H1 (cell line): ENCODE results near the gene C3orf18. TPM values are rescaled to one million over a fixed set of nuclear protein-coding genes. Genes with fewer than 3 reads are reported as not detected.

Source experiments
- CTCF ChIA-PET: fragments of 300-600 bp; sonication (Branson Sonifier 250); formaldehyde crosslinking; loops from one replicate; lab custom pipeline; 2021; ENCODE audit not compliant: partially characterized antibody; lab: Charles Lee
- POLR2A ChIA-PET: fragments of 300-600 bp; sonication (Branson Sonifier 250); formaldehyde crosslinking; loops from one replicate; lab custom pipeline; 2021; ENCODE audit warnings: inconsistent platforms; ENCODE audit not compliant: partially characterized antibody; lab: Charles Lee
- DNase-seq, 2 experiments: peaks; one replicate each; pipeline versions ENCODE4 v3.0.0 to v3.0.0-alpha.2; 2010 to 2022; ENCODE audit warnings: low spot score in 2 of 2, low read depth in 1 of 2, mixed read lengths in 1 of 2
- FAIRE-seq: peaks from 2 replicates; lab custom pipeline; 2011; peaks lifted over from hg19 to GRCh38; lab: Jason Lieb, UNC
- H2AFZ ChIP-seq: 2 replicates; pipeline ENCODE4 v1.8.1; 2012; ENCODE audit warnings: low read length, inconsistent platforms
- H2AK5ac ChIP-seq: 2 replicates; pipeline ENCODE4 v1.6.1; 2013; ENCODE audit warnings: low read depth, low read length
- H2BK120ac ChIP-seq: replicated peaks from 2 replicates; pipeline ENCODE3; 2013; ENCODE audit warnings: low read depth, low read length, inconsistent platforms
- H2BK12ac ChIP-seq: 2 replicates; pipeline ENCODE4 v1.6.1; 2013; ENCODE audit warnings: low read depth, low read length
- H2BK15ac ChIP-seq: 2 replicates; pipeline ENCODE4 v1.6.1; 2013; ENCODE audit warnings: low read length
- H2BK20ac ChIP-seq: 2 replicates; pipeline ENCODE4 v1.6.1; 2013; ENCODE audit warnings: low read length
- H2BK5ac ChIP-seq: 2 replicates; pipeline ENCODE4 v1.6.1; 2013; ENCODE audit warnings: low read depth, low read length
- H3K14ac ChIP-seq: 2 replicates; pipeline ENCODE4 v1.6.1; 2013; ENCODE audit warnings: inconsistent platforms; ENCODE audit not compliant: insufficient read length
- H3K18ac ChIP-seq: 2 replicates; pipeline ENCODE4 v1.6.1; 2013; ENCODE audit warnings: low read length; ENCODE audit errors: extremely low read depth
- H3K23ac ChIP-seq: 2 replicates; pipeline ENCODE4 v1.6.1; 2013; ENCODE audit warnings: inconsistent platforms; ENCODE audit not compliant: insufficient read length
- H3K23me2 ChIP-seq: 2 replicates; pipeline ENCODE4 v1.6.1; 2013; ENCODE audit warnings: low read depth, low read length
- H3K27ac ChIP-seq: 2 replicates; pipeline ENCODE4 v1.6.1; 2011; ENCODE audit warnings: low read depth, low read length, inconsistent platforms
- H3K27me3 ChIP-seq, 4 experiments: replicated peaks in 1 of 4; 1 replicate in 1 of 4; 2 replicates in 3 of 4; pipeline versions ENCODE4 v1.6.1 to v1.8.1; 2011 to 2013; ENCODE audit warnings: low read length in 3 of 4, mild to moderate bottlenecking in 3 of 4, inconsistent platforms in 2 of 4, mixed read lengths in 2 of 4, moderate library complexity in 1 of 4; ENCODE audit not compliant: control insufficient read depth in 3 of 4, insufficient read depth in 3 of 4; ENCODE audit errors: extremely low read depth in 1 of 4
- H3K36me3 ChIP-seq, 4 experiments: 2 replicates each; pipeline versions ENCODE4 v1.6.1 to v1.8.1; 2011 to 2013; ENCODE audit warnings: mild to moderate bottlenecking in 4 of 4, low read length in 3 of 4, moderate library complexity in 2 of 4, control low read depth in 1 of 4, inconsistent platforms in 1 of 4; ENCODE audit not compliant: insufficient read depth in 4 of 4, control insufficient read depth in 2 of 4
- H3K4ac ChIP-seq: replicated peaks from 2 replicates; pipeline ENCODE3; 2013; ENCODE audit warnings: low read length, low read depth, mixed read lengths, inconsistent platforms; ENCODE audit not compliant: insufficient read length
- H3K4me1 ChIP-seq, 4 experiments: replicated peaks in 1 of 4; 1 replicate in 1 of 4; 2 replicates in 3 of 4; pipeline versions ENCODE4 v1.6.1 to v1.8.1; 2011 to 2013; ENCODE audit warnings: low read length in 3 of 4, inconsistent platforms in 2 of 4, mixed read lengths in 1 of 4; ENCODE audit not compliant: insufficient read depth in 4 of 4, control insufficient read depth in 3 of 4
- H3K4me2 ChIP-seq, 2 experiments: 2 replicates each; pipeline versions ENCODE4 v1.6.1 to v1.8.1; 2011 to 2013; ENCODE audit warnings: low read depth in 2 of 2, low read length in 2 of 2, control low read depth in 1 of 2, inconsistent platforms in 1 of 2, mild to moderate bottlenecking in 1 of 2; ENCODE audit not compliant: insufficient read depth in 1 of 2
- H3K4me3 ChIP-seq, 4 experiments: fragments of 200-600, 300-600 bp in 1 of 4; sonication (generic), shearing (Covaris generic), sonication (Bioruptor Twin) in 1 of 4; 2 replicates each; pipeline versions ENCODE4 v1.5.1 to v1.8.1; 2011 to 2016; ENCODE audit warnings: low read length in 4 of 4, low read depth in 3 of 4, control low read depth in 2 of 4, inconsistent platforms in 2 of 4, mild to moderate bottlenecking in 2 of 4, mixed read lengths in 1 of 4, moderate library complexity in 1 of 4; ENCODE audit not compliant: insufficient read depth in 2 of 4; ENCODE audit errors: extremely low read depth in 1 of 4
- H3K56ac ChIP-seq: replicated peaks from 2 replicates; pipeline ENCODE3; 2013; ENCODE audit warnings: low read depth, mild to moderate bottlenecking, mixed read lengths, low read length, inconsistent platforms; ENCODE audit not compliant: insufficient read length
- H3K79me1 ChIP-seq: 2 replicates; pipeline ENCODE4 v1.6.1; 2013; ENCODE audit warnings: low read depth, low read length, control low read depth
- H3K79me2 ChIP-seq, 2 experiments: 2 replicates each; pipeline versions ENCODE4 v1.6.1 to v1.8.1; 2012 to 2013; ENCODE audit warnings: low read length in 2 of 2, mild to moderate bottlenecking in 2 of 2, inconsistent platforms in 1 of 2; ENCODE audit not compliant: insufficient read depth in 2 of 2, control insufficient read depth in 1 of 2
- H3K9ac ChIP-seq, 4 experiments: replicated peaks in 1 of 4; 1 replicate in 1 of 4; 2 replicates in 3 of 4; pipeline versions ENCODE4 v1.6.1 to v1.8.1; 2011 to 2013; ENCODE audit warnings: low read depth in 3 of 4, low read length in 3 of 4, control low read depth in 2 of 4, mild to moderate bottlenecking in 2 of 4, moderate library complexity in 2 of 4, inconsistent platforms in 1 of 4; ENCODE audit errors: extremely low read depth in 1 of 4
- H3K9me3 ChIP-seq, 2 experiments: 2 replicates each; pipeline versions ENCODE4 v1.6.1 to v1.8.1; 2012 to 2013; ENCODE audit warnings: mild to moderate bottlenecking in 2 of 2, moderate library complexity in 2 of 2, control low read depth in 1 of 2, inconsistent platforms in 1 of 2, low read depth in 1 of 2, low read length in 1 of 2, mixed read lengths in 1 of 2; ENCODE audit not compliant: insufficient read depth in 2 of 2
- H4K20me1 ChIP-seq, 2 experiments: replicated peaks in 1 of 2; 2 replicates each; pipeline versions ENCODE3 to v1.8.1; 2011 to 2013; ENCODE audit warnings: inconsistent platforms in 2 of 2, low read length in 2 of 2, mild to moderate bottlenecking in 1 of 2; ENCODE audit not compliant: insufficient read depth in 2 of 2, control insufficient read depth in 1 of 2
- H4K5ac ChIP-seq: 2 replicates; pipeline ENCODE4 v1.6.1; 2013; ENCODE audit warnings: low read length, low read depth, mixed read lengths, inconsistent platforms; ENCODE audit not compliant: insufficient read length
- H4K8ac ChIP-seq: 2 replicates; pipeline ENCODE4 v1.8.0; 2013; ENCODE audit warnings: mild to moderate bottlenecking, moderate library complexity, low read length, inconsistent platforms; ENCODE audit not compliant: insufficient read depth; ENCODE audit errors: extremely low read depth
- H4K91ac ChIP-seq: replicated peaks from 2 replicates; pipeline ENCODE3; 2013; ENCODE audit warnings: low read length, mixed read lengths, inconsistent platforms; ENCODE audit not compliant: insufficient read length
- CTCF ChIP-seq, 3 experiments: IDR thresholded peaks; 1 replicate in 2 of 3; 2 replicates in 1 of 3; pipeline versions ENCODE4 v1.5.1 to v1.6.1; 2011; ENCODE audit warnings: low read length in 3 of 3, mild to moderate bottlenecking in 3 of 3, inconsistent platforms in 2 of 3, low read depth in 1 of 3, moderate library complexity in 1 of 3; ENCODE audit not compliant: insufficient read depth in 1 of 3; ENCODE audit errors: control extremely low read depth in 1 of 3
- EP300 ChIP-seq, 2 experiments: IDR thresholded peaks; 1 replicate in 1 of 2; 2 replicates in 1 of 2; pipeline ENCODE4 v1.6.1; 2011 to 2012; ENCODE audit warnings: low read depth in 2 of 2, low read length in 2 of 2, mild to moderate bottlenecking in 2 of 2, borderline replicate concordance in 1 of 2, inconsistent platforms in 1 of 2, moderate library complexity in 1 of 2
- EZH2 ChIP-seq: fragments of 200-600 bp; sonication (generic); IDR thresholded peaks from 2 replicates; pipeline ENCODE4 v1.7.1; 2012; ENCODE audit warnings: low read depth, mild to moderate bottlenecking, moderate library complexity, low read length, inconsistent platforms; ENCODE audit not compliant: severe bottlenecking
- WGBS, 2 experiments: shearing (Covaris generic) in 1 of 2; methylation state at CpG; one replicate each; pipeline versions ENCODE4 v1.1.6 to v1.1.7; 2013 to 2015; ENCODE audit warnings: low lambda C conversion rate in 2 of 2, mixed read lengths in 2 of 2, inconsistent platforms in 1 of 2, low coverage in 1 of 2, missing lambda C conversion rate in 1 of 2; ENCODE audit not compliant: insufficient replicate concordance in 2 of 2, insufficient coverage in 1 of 2, insufficient read length in 1 of 2; ENCODE audit errors: extremely low coverage in 1 of 2, missing lambda C conversion rate in 1 of 2; 5-methylcytosine and 5-hydroxymethylcytosine counted together
- polyA plus RNA-seq, 7 experiments: library from polyadenylated mRNA; depleted of rRNA in 3 of 7; stranded (reverse) in 5 of 7; unstranded in 2 of 7; fragments of >200 nt in 5 of 7; fragments of 200-250 nt in 2 of 7; gene quantifications; 1 replicate in 5 of 7; 2 replicates in 1 of 7; 4 replicates in 1 of 7; pipeline versions ENCODE4 v1.2.1 to v1.2.3, GENCODE V29; 2011 to 2013; ENCODE audit warnings: missing spikeins in 2 of 7, mixed read lengths in 2 of 7
- total RNA-seq: library from RNA; stranded (reverse); fragmentation: NEBNext Ultra II Directional; extraction: Animal tissue kit (Norgen Biotek cat#: 25700); gene quantifications from 2 replicates; pipeline ENCODE4 v1.2.1, GENCODE V29; 2021

The C3orf18 gene
- total and polyA plus RNA-seq, 2 of the 8 experiments (the other 6 are each of a cell fraction or from before 2014, with no cell fraction given) = 7.5 to 15.0 TPM

GRCh38 chr3:50612234-50612882 lies 44.8 kb upstream of the C3orf18 start:
- 15% methylated on average over 29 of the region's 29 CpGs; no CpG with 5 or more reads in 1 of the 2 experiments for WGBS, 2 experiments
- H3K56ac ChIP-seq = no peak overlapping the region
- peak overlapping the region in 1 of 4 experiments; percentile 24; a peak in 3 of 7 replicates for H3K9ac ChIP-seq

More at GRCh38 chr3:50612234-50612882, 44.8 kb upstream of the C3orf18 start:
- Histone ChIP-seq H3K4ac (no peak overlapping the region), H3K14ac (no peak overlapping the region), H3K23me2 (peaks cover 10% of the 10 kb centered on the region; the same call in 1 of the 2 replicates), H3K4me3 (peak overlapping the region; percentile 39 to 70 (median 50)), H2BK12ac (no peak overlapping the region; the same call in 1 of the 2 replicates), H4K91ac (no peak overlapping the region), H2BK120ac (no peak overlapping the region), H3K27me3 (peaks cover 12 to 39% (median 32%) of the 10 kb centered on the region in 4 experiments; a peak in 6 of 7 replicates), H3K36me3 (no peaks in the 10 kb centered on the region), H4K5ac (no peak overlapping the region), H3K79me2 (no peaks in the 10 kb centered on the region), H3K18ac (no peak overlapping the region), H2AK5ac (no peak overlapping the region), H3K9me3 (no peaks in the 10 kb centered on the region), H3K4me2 (peak overlapping the region; percentile 68 to 82), H4K20me1 (peaks cover 0 to 13% of the 10 kb centered on the region in 2 experiments), H3K27ac (no peak overlapping the region), H2AFZ (no peak overlapping the region), H2BK15ac (no peak overlapping the region), H3K79me1 (no peaks in the 10 kb centered on the region), H2BK20ac (no peak overlapping the region), H2BK5ac (no peak overlapping the region), H3K4me1 (peaks cover 0 to 14% (median 5%) of the 10 kb centered on the region in 4 experiments; a peak in 5 of 7 replicates), H3K23ac (no peak overlapping the region), H4K8ac (peak overlapping the region; percentile 53; the same call in 1 of the 2 replicates)
- ChIA-PET POLR2A (interaction anchor here (0.6 to 2.1 kb wide), 4 partner anchors 13 to 97 kb away, joined by 3 to 7 read pairs (median 4); partner anchors contain the start of gene HEMK1), CTCF (interaction anchor here (0.6 to 50.4 kb wide), 15 partner anchors 9 to 777 kb away, joined by 3 to 1262 read pairs (median 5); partner anchors contain the start of genes C3orf18, DOCK3 and HEMK1)
- TF ChIP-seq EP300 (IDR thresholded peaks at IDR 0.05; ENCODE audit: borderline replicate concordance in 1 of 2, low read depth in 2 of 2, low read length in 2 of 2) (no peak), CTCF (IDR thresholded peaks at IDR 0.05; ENCODE audit: control extremely low read depth in 1 of 3, insufficient read depth in 1 of 3, low read depth in 1 of 3, low read length in 3 of 3) (no peak), EZH2 (peak; percentile 7)
- no peak for FAIRE-seq
- no peak for DNase-seq
